IMR-90 (cell line): ENCODE data around the gene LIMS1. TPM values are rescaled to one million over a fixed set of nuclear protein-coding genes. Genes with fewer than 3 reads are reported as not detected.
"Not testable (repeated sequence)": the region's sequence is repeated elsewhere in the genome, so short reads cannot be mapped to it uniquely, and the experiment has no call there.

Experiments used
- ATAC-seq: fragments of 200-7000 bp; cut with Tn5 transposase; 2 replicates; pipeline ENCODE4 v1.9.1; 2020; ENCODE audit warnings: low read depth, mild to moderate bottlenecking, moderate library complexity
- BruUV-seq: library from RNA; stranded (reverse); fragments of 400-500 nt; replicated peaks from 2 replicates; lab custom pipeline; 2021; lab: Mats Ljungman, UMichigan
- CTCF ChIA-PET: fragments of 300-600 bp; formaldehyde crosslinking; extraction: SDS; loops from one replicate; lab custom pipeline; 2021; ENCODE audit warnings: antibody characterized with exemption; lab: Yijun Ruan, JAX
- POLR2A ChIA-PET: fragments of 300-600 bp; sonication (Branson Sonifier 250); formaldehyde crosslinking; loops from one replicate; lab custom pipeline; 2022; ENCODE audit warnings: antibody characterized with exemption; ENCODE audit not compliant: unreplicated experiment; lab: Charles Lee
- DNase-seq: peaks from one replicate; pipeline ENCODE4 v3.0.0; 2013
- H2AFZ ChIP-seq: replicated peaks from 2 replicates; pipeline ENCODE3; 2013; ENCODE audit warnings: low read length, mild to moderate bottlenecking; ENCODE audit not compliant: poor library complexity
- H2AK5ac ChIP-seq: 2 replicates; pipeline ENCODE4 v1.6.1; 2013; ENCODE audit warnings: low read depth, low read length, inconsistent platforms
- H2AK9ac ChIP-seq: replicated peaks from 2 replicates; pipeline ENCODE3; 2013; ENCODE audit warnings: mild to moderate bottlenecking, low read depth, low read length, moderate library complexity; ENCODE audit not compliant: poor library complexity
- H2BK120ac ChIP-seq: 2 replicates; pipeline ENCODE4 v1.6.1; 2013; ENCODE audit warnings: low read depth, low read length, inconsistent platforms
- H2BK15ac ChIP-seq: 3 replicates; pipeline ENCODE4 v1.6.1; 2013; ENCODE audit warnings: low read depth, low read length, inconsistent platforms
- H2BK20ac ChIP-seq: 2 replicates; pipeline ENCODE4 v1.6.1; 2013; ENCODE audit warnings: low read depth, mild to moderate bottlenecking, inconsistent platforms, low read length, moderate library complexity
- H2BK5ac ChIP-seq: 2 replicates; pipeline ENCODE4 v1.6.1; 2013; ENCODE audit warnings: mild to moderate bottlenecking, low read depth, low read length, inconsistent platforms; ENCODE audit not compliant: poor library complexity, severe bottlenecking
- H3K14ac ChIP-seq: replicated peaks from 2 replicates; pipeline ENCODE4 v1.6.1; 2013; ENCODE audit warnings: low read depth, low read length, inconsistent platforms
- H3K18ac ChIP-seq: 2 replicates; pipeline ENCODE4 v1.6.1; 2013; ENCODE audit warnings: low read depth, low read length, control low read depth
- H3K23ac ChIP-seq: 2 replicates; pipeline ENCODE4 v1.6.1; 2013; ENCODE audit warnings: low read depth, low read length, inconsistent platforms
- H3K27ac ChIP-seq: 2 replicates; pipeline ENCODE4 v1.5.1; 2013; ENCODE audit warnings: mild to moderate bottlenecking, control low read depth, low read length; ENCODE audit not compliant: insufficient read depth
- H3K27me3 ChIP-seq: 2 replicates; pipeline ENCODE4 v1.6.1; 2013; ENCODE audit warnings: low read length; ENCODE audit not compliant: control insufficient read depth, insufficient read depth
- H3K36me3 ChIP-seq: 2 replicates; pipeline ENCODE4 v1.6.1; 2013; ENCODE audit warnings: low read length, mixed read lengths; ENCODE audit not compliant: control insufficient read depth, insufficient read depth
- H3K4ac ChIP-seq: 2 replicates; pipeline ENCODE4 v1.6.1; 2013; ENCODE audit warnings: low read depth, low read length, inconsistent platforms
- H3K4me1 ChIP-seq: 2 replicates; pipeline ENCODE4 v1.6.1; 2013; ENCODE audit warnings: low read length, mixed read lengths; ENCODE audit not compliant: control insufficient read depth, insufficient read depth
- H3K4me2 ChIP-seq: 2 replicates; pipeline ENCODE4 v1.6.1; 2013; ENCODE audit warnings: low read depth, mild to moderate bottlenecking, control low read depth, low read length, moderate library complexity
- H3K4me3 ChIP-seq: 2 replicates; pipeline ENCODE4 v1.5.1; 2013; ENCODE audit warnings: low read depth, mild to moderate bottlenecking, control low read depth, low read length, moderate library complexity; ENCODE audit not compliant: insufficient read depth
- H3K56ac ChIP-seq: 2 replicates; pipeline ENCODE4 v1.6.1; 2013; ENCODE audit warnings: low read length, inconsistent platforms; ENCODE audit not compliant: insufficient read depth; ENCODE audit errors: extremely low read depth
- H3K79me1 ChIP-seq, 2 experiments: 2 replicates each; pipeline ENCODE4 v1.6.1; 2013; ENCODE audit warnings: low read length in 2 of 2, inconsistent platforms in 1 of 2, low read depth in 1 of 2
- H3K9ac ChIP-seq: 2 replicates; pipeline ENCODE4 v1.6.1; 2013; ENCODE audit warnings: low read depth, low read length, control low read depth
- H3K9me1 ChIP-seq: 2 replicates; pipeline ENCODE4 v1.6.1; 2013; ENCODE audit warnings: low read length, inconsistent platforms; ENCODE audit not compliant: insufficient read depth
- H3K9me3 ChIP-seq: 2 replicates; pipeline ENCODE4 v1.6.1; 2013; ENCODE audit warnings: low read length; ENCODE audit not compliant: control insufficient read depth, insufficient read depth
- H4K20me1 ChIP-seq: 2 replicates; pipeline ENCODE4 v1.6.1; 2013; ENCODE audit warnings: low read length, inconsistent platforms; ENCODE audit not compliant: insufficient read depth
- H4K5ac ChIP-seq: 2 replicates; pipeline ENCODE4 v1.6.1; 2013; ENCODE audit warnings: mild to moderate bottlenecking, low read depth, low read length, control low read depth
- H4K8ac ChIP-seq, 2 experiments: 2 replicates each; pipeline ENCODE4 v1.6.1; 2013; ENCODE audit warnings: low read depth in 2 of 2, low read length in 2 of 2, control low read depth in 1 of 2, inconsistent platforms in 1 of 2
- H4K91ac ChIP-seq: 2 replicates; pipeline ENCODE4 v1.6.1; 2013; ENCODE audit warnings: low read depth, low read length, inconsistent platforms; ENCODE audit not compliant: insufficient read depth
- WGBS, 2 experiments: methylation state at CpG; one replicate each; pipeline versions ENCODE4 v1.1.5 to v1.1.7; 2013; ENCODE audit warnings: missing lambda C conversion rate in 2 of 2; ENCODE audit not compliant: insufficient read length in 1 of 2; ENCODE audit errors: extremely low coverage in 2 of 2; 5-methylcytosine and 5-hydroxymethylcytosine counted together
- dilution Hi-C: fragments of 300-500 bp; cut with HindIII; formaldehyde crosslinking; loops from one replicate; pipeline ENCODE4 v1.14.3; 2018; ENCODE audit warnings: low sequenced_read_pairs; ENCODE audit not compliant: unreplicated experiment
- in situ Hi-C: fragments of 300-500 bp; cut with MboI; formaldehyde crosslinking; loops from 3 replicates; pipeline ENCODE4 v1.14.3; 2019; ENCODE audit warnings: low sequenced_read_pairs, inconsistent platforms, mixed read lengths
- intact Hi-C: fragments of 100-400 bp; cut with micrococcal nuclease; formaldehyde crosslinking; loops from 2 replicates; pipeline ENCODE4 v1.10.0; 2022
- polyA plus RNA-seq, 3 experiments: library from polyadenylated mRNA; depleted of rRNA; stranded (reverse); fragments of >200 nt; gene quantifications; 2 replicates each; pipeline ENCODE4 v1.2.3, GENCODE V29; 2012; ENCODE audit warnings: low replicate concordance in 1 of 3
- total RNA-seq: library from RNA; depleted of rRNA; stranded (reverse); fragments of >200 nt; gene quantifications from 2 replicates; pipeline ENCODE4 v1.2.3, GENCODE V29; 2012

Gene LIMS1
- total and polyA plus RNA-seq, 2 of the 4 experiments (the other 2 are of a cell fraction), result 59.1 to 131 TPM

GRCh38 chr2:108656282-108656681, 122.0 kb downstream of the LIMS1 start:
- H3K18ac ChIP-seq, in situ Hi-C loops, POLR2A ChIA-PET, H4K5ac ChIP-seq, H3K9me1 ChIP-seq, H3K27ac ChIP-seq, H4K91ac ChIP-seq, CTCF ChIA-PET, H2AK9ac ChIP-seq, H3K4ac ChIP-seq, DNase-seq, H3K79me1 ChIP-seq, intact Hi-C loops, BruUV-seq, H3K4me2 ChIP-seq, H2AK5ac ChIP-seq, H3K9ac ChIP-seq, dilution Hi-C loops, H3K23ac ChIP-seq, H2AFZ ChIP-seq, H2BK5ac ChIP-seq, H3K14ac ChIP-seq, H4K8ac ChIP-seq, H2BK15ac ChIP-seq, H3K4me3 ChIP-seq, H3K56ac ChIP-seq, H2BK20ac ChIP-seq, H3K36me3 ChIP-seq, H4K20me1 ChIP-seq, H3K9me3 ChIP-seq, H3K27me3 ChIP-seq, ATAC-seq, H2BK120ac ChIP-seq, H3K4me1 ChIP-seq: not testable (repeated sequence)

- H2BK120ac ChIP-seq, CTCF ChIA-PET, intact Hi-C loops, H3K14ac ChIP-seq, H4K5ac ChIP-seq, H3K79me1 ChIP-seq, H3K27ac ChIP-seq, in situ Hi-C loops, POLR2A ChIA-PET, dilution Hi-C loops, H2BK5ac ChIP-seq, H3K4me3 ChIP-seq, H3K56ac ChIP-seq, H4K20me1 ChIP-seq, H3K9me1 ChIP-seq, H3K9me3 ChIP-seq, H3K18ac ChIP-seq, H2AK9ac ChIP-seq, H3K9ac ChIP-seq, BruUV-seq, H3K27me3 ChIP-seq, H3K23ac ChIP-seq, H3K4ac ChIP-seq, H4K8ac ChIP-seq, DNase-seq, H4K91ac ChIP-seq, H2BK15ac ChIP-seq, H3K36me3 ChIP-seq, H3K4me2 ChIP-seq, H2BK20ac ChIP-seq, H2AK5ac ChIP-seq, H3K4me1 ChIP-seq, ATAC-seq, H2AFZ ChIP-seq: not testable (repeated sequence)
- no CpG with 5 or more reads among the region's 4 CpGs for WGBS, 2 experiments
Measured at GRCh38 chr2:108657517-108657916, 123.2 kb downstream of the LIMS1 start.
